KMS-11 (cell line): Measurements from ENCODE around the gene ZNF326.
"Not testable (repeated sequence)": the region's sequence is repeated elsewhere in the genome, so short reads cannot be mapped to it uniquely, and the experiment has no call there.

Source experiments
- H2AFZ ChIP-seq: fragments of 200-600 bp; sonication (generic); 2 replicates; pipeline ENCODE4 v1.6.1; 2016; ENCODE audit warnings: antibody characterized with exemption, mixed run types, low read depth
- H3K27ac ChIP-seq: fragments of 200-600 bp; sonication (generic); 2 replicates; pipeline ENCODE4 v1.6.1; 2016; ENCODE audit warnings: mild to moderate bottlenecking, mixed run types
- H3K27me3 ChIP-seq: fragments of 200-600 bp; sonication (generic); 2 replicates; pipeline ENCODE4 v1.6.1; 2017; ENCODE audit warnings: mild to moderate bottlenecking, low read depth, mixed run types, moderate library complexity; ENCODE audit not compliant: insufficient read depth
- H3K36me3 ChIP-seq: fragments of 200-600 bp; sonication (generic); 2 replicates; pipeline ENCODE4 v1.6.1; 2017; ENCODE audit warnings: mild to moderate bottlenecking, mixed run types; ENCODE audit not compliant: insufficient read depth
- H3K4me1 ChIP-seq: fragments of 200-600 bp; sonication (generic); 2 replicates; pipeline ENCODE4 v1.6.1; 2016; ENCODE audit warnings: mild to moderate bottlenecking, low read depth, mixed run types; ENCODE audit not compliant: poor library complexity, severe bottlenecking
- H3K4me2 ChIP-seq: fragments of 200-600 bp; sonication (generic); 2 replicates; pipeline ENCODE4 v1.7.0; 2016; ENCODE audit warnings: mild to moderate bottlenecking, mixed run types
- H3K4me3 ChIP-seq: fragments of 200-600 bp; sonication (generic); IDR thresholded peaks from 2 replicates; pipeline ENCODE4 v1.6.1; 2017; ENCODE audit warnings: low read depth, low read length, mixed read lengths; ENCODE audit not compliant: insufficient read depth
- H3K79me2 ChIP-seq: fragments of 200-600 bp; sonication (generic); 2 replicates; pipeline ENCODE4 v1.6.1; 2016; ENCODE audit warnings: low read depth, mixed run types; ENCODE audit not compliant: insufficient read depth
- H3K9ac ChIP-seq: fragments of 200-600 bp; sonication (generic); 2 replicates; pipeline ENCODE4 v1.6.1; 2016; ENCODE audit warnings: mild to moderate bottlenecking, mixed run types
- H4K20me1 ChIP-seq: fragments of 200-600 bp; sonication (generic); 2 replicates; pipeline ENCODE4 v1.6.1; 2016; ENCODE audit warnings: mild to moderate bottlenecking, mixed run types; ENCODE audit not compliant: insufficient read depth
- TF ChIP-seq, protein P1 (sequence below): fragments of 200-600 bp; sonication (generic); conservative IDR thresholded peaks from 2 replicates; pipeline ENCODE4 v1.6.1; 2017; ENCODE audit warnings: low read depth, mild to moderate bottlenecking, antibody characterized with exemption, low read length, moderate library complexity, mixed read lengths

The ZNF326 gene

DNA sequence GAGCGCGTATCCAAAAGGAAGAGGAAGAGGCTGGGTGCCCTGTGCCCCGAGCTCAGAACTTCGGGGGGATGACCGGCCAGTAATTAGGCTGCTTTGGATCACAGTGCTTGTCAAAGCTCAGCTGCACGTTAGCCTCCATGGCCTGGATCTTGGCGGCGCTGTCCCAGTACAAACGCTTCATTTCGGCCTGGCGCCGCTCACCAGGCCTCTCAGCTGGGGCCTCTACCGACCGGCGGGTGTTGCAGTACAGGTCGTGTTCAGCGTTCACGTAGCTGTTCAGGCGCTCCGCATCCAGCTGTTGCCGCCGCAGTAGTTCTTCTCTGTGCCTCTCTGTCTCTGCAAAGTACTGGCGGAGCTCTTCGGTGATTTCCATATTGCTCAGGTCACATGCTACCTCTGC, 1.4 kb upstream of the ZNF326 start:
- TF ChIP-seq, protein P1, sequence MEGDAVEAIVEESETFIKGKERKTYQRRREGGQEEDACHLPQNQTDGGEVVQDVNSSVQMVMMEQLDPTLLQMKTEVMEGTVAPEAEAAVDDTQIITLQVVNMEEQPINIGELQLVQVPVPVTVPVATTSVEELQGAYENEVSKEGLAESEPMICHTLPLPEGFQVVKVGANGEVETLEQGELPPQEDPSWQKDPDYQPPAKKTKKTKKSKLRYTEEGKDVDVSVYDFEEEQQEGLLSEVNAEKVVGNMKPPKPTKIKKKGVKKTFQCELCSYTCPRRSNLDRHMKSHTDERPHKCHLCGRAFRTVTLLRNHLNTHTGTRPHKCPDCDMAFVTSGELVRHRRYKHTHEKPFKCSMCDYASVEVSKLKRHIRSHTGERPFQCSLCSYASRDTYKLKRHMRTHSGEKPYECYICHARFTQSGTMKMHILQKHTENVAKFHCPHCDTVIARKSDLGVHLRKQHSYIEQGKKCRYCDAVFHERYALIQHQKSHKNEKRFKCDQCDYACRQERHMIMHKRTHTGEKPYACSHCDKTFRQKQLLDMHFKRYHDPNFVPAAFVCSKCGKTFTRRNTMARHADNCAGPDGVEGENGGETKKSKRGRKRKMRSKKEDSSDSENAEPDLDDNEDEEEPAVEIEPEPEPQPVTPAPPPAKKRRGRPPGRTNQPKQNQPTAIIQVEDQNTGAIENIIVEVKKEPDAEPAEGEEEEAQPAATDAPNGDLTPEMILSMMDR, result no peak
- Histone ChIP-seq H3K9ac (no peak overlapping the region), H3K27ac (no peak overlapping the region), H3K27me3 (no peaks in the 10 kb centered on the region), H3K4me3 (no peak overlapping the region), H2AFZ (no peak overlapping the region), H3K4me1 (peaks cover 10% of the 10 kb centered on the region), H3K4me2 (no peak overlapping the region), H3K79me2 (peaks cover 30% of the 10 kb centered on the region), H4K20me1 (no peaks in the 10 kb centered on the region), H3K36me3 (no peaks in the 10 kb centered on the region)

DNA sequence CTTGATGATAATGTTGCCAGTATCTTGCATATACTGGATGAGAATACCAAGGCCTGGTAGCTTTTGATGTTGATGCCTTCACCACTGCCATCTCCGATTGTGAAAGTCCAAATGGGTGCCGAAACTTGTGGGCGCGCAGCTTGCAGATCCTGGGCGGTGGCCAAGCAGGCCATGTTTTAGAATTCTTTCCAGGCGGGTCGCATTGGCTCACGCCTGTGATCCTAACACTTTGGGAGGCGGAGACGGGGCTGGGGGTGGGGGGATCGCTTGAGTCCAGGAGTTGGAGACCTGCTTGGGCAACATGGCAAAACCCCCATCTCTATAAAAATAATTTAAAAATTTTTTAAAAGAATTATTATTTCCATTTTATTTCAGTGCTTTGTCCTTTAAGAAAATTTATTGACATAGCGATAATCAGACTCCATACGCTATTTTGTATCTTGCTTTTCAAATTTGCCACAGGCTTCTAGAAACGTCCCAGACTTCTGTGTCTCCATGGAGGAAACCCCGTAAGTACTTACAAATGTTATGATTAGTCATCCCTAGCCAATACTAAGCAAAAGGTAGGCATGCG, 592 bp upstream of the ZNF326 start:
- H4K20me1 ChIP-seq, result no peaks in the 10 kb centered on the region
- peak overlapping the region; percentile 83 for H3K27ac ChIP-seq
- H3K4me3 ChIP-seq, result no peak overlapping the region
- peak overlapping the region; percentile 61 for H2AFZ ChIP-seq
- peak overlapping the region; percentile 92; the same call in 1 of the 2 replicates for H3K9ac ChIP-seq
- no peaks in the 10 kb centered on the region for H3K36me3 ChIP-seq
- TF ChIP-seq, protein P1, result no peak
- 0 out of 2 replicates have a peak overlapping the region, but pooled peaks have one; percentile 29 for H3K4me2 ChIP-seq
- H3K4me1 ChIP-seq, result peaks cover 10% of the 10 kb centered on the region
- peaks cover 31% of the 10 kb centered on the region for H3K79me2 ChIP-seq
- H3K27me3 ChIP-seq, result no peaks in the 10 kb centered on the region

DNA sequence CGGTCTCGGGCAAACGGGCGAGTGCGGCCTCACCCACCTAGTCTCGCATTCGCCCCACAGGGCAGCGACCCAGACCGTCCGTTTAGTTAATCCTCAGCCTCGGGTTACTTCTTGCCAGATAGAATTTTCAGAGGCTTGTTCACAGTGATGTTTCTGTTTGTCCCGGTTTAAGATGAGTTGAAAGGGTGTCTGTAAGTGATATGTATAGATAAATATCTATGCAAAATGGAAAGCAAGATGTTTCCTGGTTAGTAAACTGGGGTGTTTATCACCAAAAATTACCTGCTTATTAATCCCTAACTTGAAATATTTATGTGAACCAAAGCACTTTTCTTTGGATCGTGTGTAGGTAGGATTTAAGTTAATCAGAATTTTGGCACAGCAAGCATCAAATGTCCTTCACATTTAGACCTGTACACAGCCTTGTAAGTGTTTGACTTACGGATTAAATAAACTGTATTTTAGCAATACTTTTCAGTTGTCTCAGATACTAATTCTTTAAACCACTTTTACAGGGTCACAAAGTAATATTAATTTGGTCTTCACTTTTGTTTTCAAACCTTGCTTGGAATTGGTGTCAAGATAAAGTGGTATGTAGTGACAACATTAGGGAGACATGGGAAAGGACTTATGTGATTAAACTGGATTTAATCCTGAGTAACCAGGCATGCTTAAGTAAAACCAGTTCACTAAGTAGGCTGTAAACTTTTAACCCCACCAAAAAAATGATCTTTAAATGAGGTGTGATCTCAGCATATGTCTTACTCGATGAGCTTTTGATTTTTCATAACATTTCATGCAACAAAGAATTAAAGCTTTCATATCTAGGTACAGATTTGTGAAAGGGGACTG, 914 bp downstream of the ZNF326 start:
- Histone ChIP-seq H3K4me2 (peak overlapping the region; percentile 80), H3K4me3 (no peak overlapping the region), H2AFZ (peak overlapping the region; percentile 57), H3K9ac (peak overlapping the region; percentile 92), H3K4me1 (peaks cover 10% of the 10 kb centered on the region), H3K27me3 (no peaks in the 10 kb centered on the region), H4K20me1 (no peaks in the 10 kb centered on the region), H3K79me2 (peaks cover 31% of the 10 kb centered on the region), H3K36me3 (no peaks in the 10 kb centered on the region), H3K27ac (peak overlapping the region; percentile 83)
- TF ChIP-seq, protein P1, result no peak

- Histone ChIP-seq H3K36me3 (no peaks in the 10 kb centered on the region), H3K4me1 (peaks cover 10% of the 10 kb centered on the region), H4K20me1 (no peaks in the 10 kb centered on the region), H3K27me3 (no peaks in the 10 kb centered on the region), H3K9ac (peak overlapping the region; percentile 92; the same call in 1 of the 2 replicates), H2AFZ (no peak overlapping the region), H3K4me3 (no peak overlapping the region), H3K27ac (no peak overlapping the region), H3K79me2 (peaks cover 31% of the 10 kb centered on the region), H3K4me2 (peak overlapping the region; percentile 80)
- TF ChIP-seq, protein P1, result no peak
Measured at GRCh38 chr1:89996450-89997110, 1.7 kb downstream of the ZNF326 start.

DNA sequence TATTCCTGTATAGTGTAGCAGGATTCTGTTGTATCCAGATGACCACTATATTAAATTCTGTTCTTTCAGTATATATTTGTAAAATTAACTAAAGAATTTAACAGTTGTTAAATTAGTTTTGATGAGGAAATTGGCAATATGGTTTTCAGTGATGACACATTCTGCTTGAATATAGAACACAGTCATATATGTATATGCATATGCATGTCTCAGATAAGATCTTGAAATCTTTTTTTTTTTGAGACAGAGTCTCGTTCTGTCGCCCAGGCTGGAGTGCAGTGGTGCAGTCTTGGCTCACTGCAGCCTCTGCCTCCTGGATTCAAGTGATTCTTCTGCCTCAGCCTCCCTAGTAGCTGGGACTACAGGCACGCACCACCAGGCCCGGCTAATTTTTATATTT, 2.2 kb downstream of the ZNF326 start:
- H3K4me3 ChIP-seq, H3K9ac ChIP-seq, H2AFZ ChIP-seq, H3K4me2 ChIP-seq, H3K27me3 ChIP-seq, H3K27ac ChIP-seq, H3K36me3 ChIP-seq, H4K20me1 ChIP-seq: not testable (repeated sequence)
- Histone ChIP-seq H3K4me1 (peaks cover 10% of the 10 kb centered on the region), H3K79me2 (peaks cover 31% of the 10 kb centered on the region)
